ENCODE measurements around the gene KLHL6. TPM values are rescaled to one million over a fixed set of nuclear protein-coding genes. Genes with fewer than 3 reads are reported as not detected.
"Not testable (repeated sequence)": the region's sequence is repeated elsewhere in the genome, so short reads cannot be mapped to it uniquely, and the experiment has no call there.

KLHL6 gene
- total RNA-seq, 1 donor from 2014 or later: 0.41 TPM

DNA sequence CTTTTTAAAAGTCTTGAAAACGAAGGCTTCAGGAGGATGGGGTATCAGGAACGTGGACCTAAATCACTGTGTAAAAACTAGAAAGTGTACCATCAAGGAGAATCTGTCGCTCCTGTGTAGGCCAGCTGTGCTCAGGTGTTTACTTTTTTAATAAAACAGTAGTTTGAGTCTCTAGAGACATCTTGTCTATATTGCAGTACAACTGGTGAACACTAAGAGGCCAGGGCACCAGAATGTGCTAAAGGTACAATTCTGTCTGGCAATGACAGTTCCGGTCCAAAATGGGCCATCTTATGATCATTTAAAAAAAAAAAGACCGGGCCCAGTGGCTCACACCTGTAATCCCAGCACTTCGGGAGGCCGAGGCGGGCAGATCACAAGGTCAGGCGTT is 65.3 kb downstream of the KLHL6 start:
- no peak for DNase-seq (ENCODE audit: low spot score in 2 of 2)
- FAIRE-seq: no peak

DNA sequence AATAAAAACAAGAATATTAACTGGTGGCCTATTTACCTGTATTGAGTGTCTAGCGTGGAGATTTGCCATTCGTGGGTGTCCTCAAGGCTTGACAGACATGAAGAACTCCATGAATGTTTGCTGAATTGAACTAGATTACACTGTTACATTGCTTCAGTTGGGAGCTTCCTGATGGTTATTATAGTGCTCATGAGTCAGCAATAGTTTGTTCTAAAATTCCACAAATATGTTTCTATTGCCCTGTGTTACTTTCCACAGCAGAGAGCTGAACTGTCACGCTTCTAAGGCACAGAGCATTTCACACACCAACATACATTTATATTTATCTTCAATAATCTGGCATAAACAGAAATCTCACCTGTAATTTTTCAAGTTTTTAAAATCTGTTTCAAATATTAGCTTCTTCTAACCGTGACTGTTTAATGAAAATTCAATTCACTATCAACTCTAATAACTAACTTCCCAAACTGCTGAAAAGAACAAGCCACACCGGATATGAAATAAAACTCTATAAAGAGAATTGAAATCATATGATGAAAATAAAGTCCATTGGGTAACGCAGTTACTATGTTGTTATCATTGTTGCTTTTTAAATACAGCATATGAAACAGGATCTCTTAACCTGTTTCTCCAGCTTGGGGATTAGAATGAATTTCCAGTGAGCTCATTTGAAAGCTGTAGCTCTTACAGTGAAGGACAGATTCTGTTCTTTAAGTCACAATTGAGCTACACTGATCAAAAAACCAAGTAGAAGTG is 65.9 kb downstream of the KLHL6 start:
- no peak for DNase-seq (ENCODE audit: low spot score in 2 of 2)
- FAIRE-seq: no peak

DNA sequence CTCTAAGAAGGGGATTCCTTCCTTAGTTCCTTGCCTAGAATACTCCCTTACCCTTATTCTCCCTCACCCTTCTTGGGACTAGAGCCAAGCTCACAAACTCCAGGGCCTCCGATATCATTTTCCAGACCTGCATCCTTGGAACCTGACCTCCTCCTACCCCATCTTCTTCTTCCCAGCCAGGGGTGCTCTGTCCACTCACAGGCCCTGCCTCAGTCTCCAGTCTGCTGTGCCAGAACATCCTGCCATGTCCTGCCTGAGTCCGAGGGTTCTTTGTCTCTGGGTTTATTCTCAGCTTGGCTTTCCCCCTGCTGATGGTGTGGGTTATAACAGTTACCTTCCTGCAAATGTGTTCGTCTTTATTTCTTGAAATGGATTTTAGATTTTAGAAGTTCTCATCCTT is 67.2 kb downstream of the KLHL6 start:
- DNase-seq (ENCODE audit: low spot score in 2 of 2) (no peak), FAIRE-seq (no peak)

DNA sequence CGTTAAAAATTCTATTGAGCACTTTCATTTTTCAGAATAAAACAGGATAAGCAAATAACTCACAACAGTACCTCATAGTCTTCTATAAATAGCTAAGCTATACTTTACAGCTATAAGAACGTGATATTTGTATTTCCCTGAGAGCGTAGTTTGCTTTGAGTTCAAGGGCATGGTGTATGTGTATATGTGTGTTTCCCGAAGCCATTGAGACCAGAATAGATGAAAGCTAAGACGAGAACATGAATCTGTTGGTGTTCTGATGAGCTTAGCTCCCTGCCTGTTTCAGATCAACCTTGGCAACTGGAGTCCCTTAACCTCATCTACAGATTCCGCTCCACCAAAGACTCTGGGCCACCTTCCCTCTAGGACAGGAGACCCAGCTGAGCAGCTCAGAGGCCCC is 67.6 kb downstream of the KLHL6 start:
- no peak for DNase-seq (ENCODE audit: low spot score in 2 of 2)
- FAIRE-seq: no peak

DNA sequence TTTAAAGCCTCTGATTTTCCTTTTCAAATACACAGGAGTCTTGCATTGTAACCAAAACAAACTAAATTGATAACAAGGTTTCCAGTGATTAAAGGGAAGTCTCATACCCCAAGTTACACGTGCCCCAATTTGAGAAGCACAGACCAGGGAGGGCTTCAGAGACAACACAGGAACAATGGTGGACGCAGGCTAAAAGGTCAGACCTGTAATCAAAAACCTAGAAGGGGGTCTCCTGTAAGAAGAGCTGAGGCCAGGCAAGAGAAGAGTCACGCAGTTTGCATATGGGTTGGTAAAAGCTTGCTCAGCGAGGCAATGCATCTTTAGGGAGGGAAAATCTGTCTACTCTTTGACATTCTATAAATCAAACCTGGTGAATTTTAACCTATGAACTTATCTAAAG is 68.5 kb downstream of the KLHL6 start:
- DNase-seq (ENCODE audit: low spot score in 2 of 2) (no peak), FAIRE-seq (no peak)

DNA sequence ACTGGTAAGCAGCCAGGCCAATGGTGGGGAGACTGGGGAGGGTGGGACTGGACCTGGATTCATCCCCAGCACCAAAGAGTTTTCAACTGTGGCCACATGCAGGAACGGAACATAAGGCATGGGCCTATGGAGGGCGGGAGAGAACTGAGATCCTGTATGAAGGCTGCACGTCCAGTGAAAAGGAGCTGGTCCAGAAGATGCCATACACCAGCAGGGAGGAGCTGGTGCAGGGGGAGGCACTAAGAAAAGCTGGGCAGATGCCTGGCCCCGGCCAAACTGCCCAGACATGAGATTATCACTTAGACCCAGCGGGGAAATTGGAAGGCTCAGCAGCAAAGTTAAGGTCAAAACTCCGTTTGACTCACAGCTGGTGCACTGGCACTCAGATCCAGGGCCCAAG is 69.0 kb downstream of the KLHL6 start:
- DNase-seq (ENCODE audit: low spot score in 2 of 2) (no peak), FAIRE-seq (no peak)

DNA sequence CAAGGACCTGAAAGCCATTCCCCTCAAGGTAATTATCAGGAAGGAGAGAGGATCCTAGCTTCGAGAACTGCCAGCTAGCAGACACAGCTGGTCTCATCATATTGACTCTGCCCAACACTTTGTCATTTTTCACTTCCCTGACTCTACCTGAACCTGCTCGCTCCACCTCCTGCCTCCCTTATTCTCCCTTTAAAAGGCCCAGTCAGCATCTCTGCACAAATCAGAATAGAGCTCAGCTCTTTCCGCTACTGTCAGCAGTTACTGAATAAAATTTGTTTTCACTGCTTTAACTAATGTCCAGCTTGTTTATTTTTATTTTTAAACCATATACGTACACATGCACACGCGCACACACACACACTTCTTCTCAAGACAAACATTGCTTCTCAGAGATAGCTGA is 69.9 kb downstream of the KLHL6 start:
- DNase-seq (ENCODE audit: low spot score in 2 of 2): no peak

DNA sequence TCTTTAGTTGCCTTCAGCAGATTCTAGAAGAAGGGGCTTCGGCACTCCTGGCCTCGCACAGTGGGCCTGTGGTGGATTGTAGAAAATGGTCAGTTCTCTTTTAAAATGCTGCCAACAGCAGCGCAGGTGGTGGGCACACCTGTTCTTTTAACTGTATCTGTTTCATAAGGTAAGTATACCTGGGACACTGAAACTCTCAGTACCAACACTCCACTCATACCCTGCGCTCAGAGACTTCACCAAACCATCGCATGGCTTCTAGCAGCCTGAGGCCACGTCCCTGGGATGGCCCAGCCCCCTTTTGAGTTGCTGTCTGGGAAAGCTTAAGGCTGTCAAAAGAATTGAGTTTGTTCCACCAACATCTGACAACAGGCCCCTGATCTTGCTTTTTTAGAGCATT is 70.4 kb downstream of the KLHL6 start:
- DNase-seq (ENCODE audit: low spot score in 2 of 2) (no peak), FAIRE-seq (no peak)

More for the DNA sequence above, 69.9 kb downstream of the KLHL6 start:
- no peak for FAIRE-seq

DNA sequence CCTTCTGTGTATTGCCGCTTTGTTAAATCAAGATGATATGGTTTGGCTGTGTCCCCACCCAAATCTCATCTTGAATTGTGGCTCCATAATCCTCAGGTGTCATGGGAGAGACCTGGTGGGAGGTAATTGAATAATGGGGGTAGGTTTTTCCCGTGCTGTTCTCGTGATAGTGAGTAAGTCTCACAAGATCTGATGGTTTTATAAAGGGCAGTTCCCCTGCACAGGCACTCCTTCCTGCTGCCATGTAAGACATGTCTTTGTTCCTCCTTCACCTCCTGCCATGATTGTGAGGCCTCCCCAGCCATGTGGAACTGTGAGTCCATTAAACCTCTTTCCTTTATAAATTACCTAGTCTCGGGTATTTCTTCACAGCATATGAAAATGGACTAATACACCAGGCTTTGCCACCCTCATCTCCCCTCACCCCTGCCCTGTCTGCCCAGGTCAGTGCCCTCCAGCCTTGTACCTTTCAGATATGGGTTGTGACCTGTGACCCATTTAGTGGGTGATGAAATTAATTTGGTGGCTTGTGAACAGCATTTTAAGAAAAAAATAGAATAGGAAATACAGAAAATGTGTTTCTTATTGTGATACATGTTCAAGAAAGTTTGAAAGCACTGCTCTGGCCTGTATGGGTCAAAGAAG is 71.0 kb downstream of the KLHL6 start:
- no peak for FAIRE-seq
- DNase-seq (ENCODE audit: low spot score in 2 of 2): no peak

DNA sequence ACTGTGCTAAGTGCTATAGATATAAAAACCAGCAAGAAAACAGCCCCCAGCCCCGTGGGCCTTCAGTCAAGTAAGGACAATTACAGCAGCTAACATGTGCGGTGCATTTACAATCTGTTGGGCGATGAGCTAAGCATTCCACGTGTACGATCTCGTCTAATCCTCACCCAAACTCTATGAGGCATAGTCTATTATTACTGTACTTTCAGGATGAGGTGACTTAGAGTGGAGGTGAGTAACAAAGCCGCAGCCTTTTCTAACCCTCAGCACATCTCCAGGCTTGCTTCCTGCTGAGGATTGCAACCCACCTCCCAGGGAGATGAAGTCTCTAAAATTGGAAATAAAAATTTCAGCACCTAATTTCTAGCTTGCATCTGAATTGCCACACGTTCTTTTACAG is 73.9 kb downstream of the KLHL6 start:
- DNase-seq (ENCODE audit: low spot score in 2 of 2): no peak
- no peak for FAIRE-seq

DNA sequence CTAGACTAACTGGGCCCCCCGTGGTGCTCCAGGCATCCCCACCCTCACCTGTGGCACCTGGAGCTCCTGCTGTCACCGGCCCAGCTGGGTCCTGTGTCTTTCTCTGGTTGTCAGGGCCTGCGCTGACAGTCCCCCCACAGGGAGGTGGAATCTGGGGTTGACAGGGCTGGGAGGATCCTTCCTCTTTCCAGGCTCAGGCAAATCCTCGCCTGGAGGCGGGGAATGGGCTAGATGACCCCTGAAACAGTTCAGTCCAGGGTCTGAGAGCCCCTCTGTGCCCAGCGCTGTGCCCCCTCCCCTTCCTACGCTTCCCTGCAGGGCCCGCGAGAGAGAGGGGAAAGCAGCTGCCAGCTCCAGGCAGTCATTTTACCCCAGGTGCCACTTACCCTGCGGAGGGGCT is 77.0 kb downstream of the KLHL6 start:
- no peak for FAIRE-seq
- DNase-seq (ENCODE audit: low spot score in 2 of 2): no peak

DNA sequence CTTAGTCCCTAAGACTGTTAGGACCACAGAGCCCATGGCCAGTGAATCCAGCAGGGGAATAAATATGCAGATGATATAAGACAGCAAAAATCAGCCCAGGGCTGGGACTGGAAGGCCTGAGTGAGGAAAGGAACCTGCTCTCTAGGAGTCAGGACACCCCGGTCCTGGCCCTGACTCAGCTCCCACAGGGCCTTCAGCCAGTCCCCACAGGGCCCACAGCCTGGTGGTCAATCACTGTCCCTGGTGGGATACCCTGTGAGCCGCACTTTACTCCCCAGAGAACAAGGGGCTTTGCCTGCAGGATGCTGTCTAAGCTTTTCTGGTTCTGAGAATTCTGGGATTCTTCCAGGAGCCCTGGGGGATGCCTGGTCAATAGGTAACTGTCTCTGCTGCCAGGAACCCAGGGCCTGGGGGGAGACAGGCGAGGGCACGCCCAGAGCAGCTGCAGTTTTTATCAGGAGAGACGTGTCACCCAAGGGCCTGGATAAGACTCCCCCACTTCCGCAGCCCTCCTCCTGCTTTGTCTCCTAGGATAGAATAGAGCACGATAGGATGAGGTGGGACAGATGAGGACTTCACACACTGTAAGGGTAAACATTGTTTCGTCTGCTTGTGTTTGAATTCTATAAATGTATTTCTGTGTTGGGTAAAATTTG is 77.6 kb downstream of the KLHL6 start:
- FAIRE-seq (no peak), DNase-seq (ENCODE audit: low spot score in 2 of 2) (no peak)

DNA sequence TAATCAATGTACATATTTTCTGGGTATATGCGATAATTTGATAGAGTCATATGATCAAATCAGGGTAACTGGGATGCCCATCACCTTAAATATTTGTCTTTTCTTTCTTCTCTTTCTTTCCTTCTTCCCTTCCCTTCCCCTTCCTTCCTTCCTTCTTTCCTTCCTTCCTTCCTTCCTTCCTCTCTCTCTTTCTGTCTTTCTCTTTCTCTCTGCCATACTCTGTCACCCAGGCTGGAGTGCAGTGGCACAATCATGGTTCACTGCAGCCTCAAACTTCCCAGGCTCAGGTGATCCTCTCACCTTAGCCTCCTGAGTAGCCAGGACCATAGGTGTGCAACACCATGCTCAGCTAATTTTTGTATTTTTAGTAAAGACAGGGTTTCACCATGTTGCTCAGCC is 79.7 kb downstream of the KLHL6 start:
- not testable (repeated sequence) for FAIRE-seq; DNase-seq (ENCODE audit: low spot score in 2 of 2)

DNA sequence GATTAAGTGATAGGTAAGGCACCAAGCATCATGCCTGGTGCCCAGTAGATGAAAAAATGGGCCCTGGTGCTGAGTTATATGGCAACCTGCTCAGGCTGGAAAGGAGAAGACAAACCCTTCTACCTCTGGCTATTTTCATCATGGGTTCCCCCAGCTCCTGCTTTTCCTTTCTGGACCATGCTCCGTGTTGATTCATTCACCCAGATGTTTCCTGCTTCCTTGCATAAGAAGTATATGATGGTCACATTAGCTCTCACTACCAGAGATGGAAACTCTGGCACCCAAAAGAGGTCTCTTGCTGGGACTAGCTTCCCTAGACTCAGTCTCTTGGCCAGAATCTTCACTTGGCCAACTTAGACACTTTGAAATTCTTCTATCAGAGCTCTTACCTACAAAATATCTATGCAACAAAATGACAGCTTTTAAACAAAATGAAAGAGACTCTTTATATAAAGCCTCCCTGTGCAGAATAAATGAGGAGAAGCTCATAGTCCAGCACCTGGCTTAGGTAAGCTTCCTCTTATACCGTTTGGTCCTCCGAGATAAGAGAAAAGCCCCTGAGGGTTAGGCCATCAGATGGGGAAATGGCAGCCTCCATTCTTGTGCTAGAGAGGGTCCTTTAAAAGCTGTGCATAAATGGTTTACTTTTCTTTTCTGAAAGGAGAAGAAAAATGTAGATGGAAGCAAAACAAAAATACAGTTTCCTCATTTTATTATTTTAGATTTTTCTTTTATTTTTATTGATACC is 80.3 kb downstream of the KLHL6 start:
- FAIRE-seq (no peak), DNase-seq (ENCODE audit: low spot score in 2 of 2) (no peak)

DNA sequence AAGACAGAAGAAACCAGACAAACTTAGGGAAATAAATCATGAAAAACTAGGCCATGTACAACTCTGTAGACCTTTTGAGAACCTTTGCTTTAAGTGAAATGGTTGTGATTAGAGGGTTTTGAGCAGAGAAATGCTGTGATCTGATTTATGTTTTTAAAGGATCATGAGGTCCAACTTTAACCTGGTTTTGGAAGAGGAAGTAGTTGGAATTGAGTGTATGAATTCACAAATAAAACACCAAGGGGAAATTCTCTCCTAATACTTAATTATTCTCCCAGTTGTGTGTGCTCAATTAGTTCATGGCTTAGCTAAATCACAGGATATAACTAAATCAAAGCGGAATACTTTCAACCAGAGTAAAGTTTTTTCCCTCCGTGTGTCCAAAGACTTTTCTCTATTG is 81.5 kb downstream of the KLHL6 start:
- no peak for DNase-seq (ENCODE audit: low spot score in 2 of 2)
- FAIRE-seq: no peak

DNA sequence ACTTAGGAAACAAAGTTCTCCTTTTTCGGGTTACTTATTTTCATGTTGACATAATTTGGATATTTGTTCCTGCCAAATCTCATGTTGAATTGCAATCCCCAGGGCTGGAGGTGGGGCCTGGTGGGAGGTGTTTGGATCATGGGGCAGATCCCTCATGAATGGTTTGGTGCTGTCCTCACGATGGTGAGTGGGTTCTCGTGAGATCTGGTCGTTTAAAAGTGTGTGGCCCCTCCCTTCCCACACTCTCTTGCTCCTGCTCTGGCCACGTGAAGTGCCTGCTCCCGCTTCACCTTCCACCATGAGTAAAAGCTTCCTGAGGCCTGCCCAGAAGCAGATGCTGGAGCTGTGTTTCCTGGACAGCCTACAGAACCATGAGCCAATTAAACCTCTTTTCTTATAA is 83.4 kb downstream of the KLHL6 start:
- no peak for DNase-seq (ENCODE audit: low spot score in 2 of 2)
- no peak for FAIRE-seq

DNA sequence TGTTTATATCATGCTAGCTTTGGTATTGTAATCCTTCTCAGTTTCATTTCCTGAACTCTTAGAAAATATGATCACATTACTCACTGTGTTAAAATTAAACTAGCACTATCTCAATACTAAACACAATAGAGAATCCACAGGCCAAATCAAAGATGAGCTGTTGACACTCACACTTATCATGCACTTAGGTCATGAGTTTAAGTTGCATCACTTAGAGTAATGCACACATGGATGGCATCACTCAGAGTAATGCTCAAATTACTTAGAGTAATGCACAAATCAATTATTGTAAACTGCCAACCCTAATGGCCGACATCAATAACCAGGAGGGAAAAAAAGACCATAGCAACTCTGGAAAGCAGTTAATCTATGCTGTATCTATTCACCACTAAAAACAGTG is 87.1 kb downstream of the KLHL6 start:
- FAIRE-seq (no peak), DNase-seq (ENCODE audit: low spot score in 2 of 2) (no peak)

DNA sequence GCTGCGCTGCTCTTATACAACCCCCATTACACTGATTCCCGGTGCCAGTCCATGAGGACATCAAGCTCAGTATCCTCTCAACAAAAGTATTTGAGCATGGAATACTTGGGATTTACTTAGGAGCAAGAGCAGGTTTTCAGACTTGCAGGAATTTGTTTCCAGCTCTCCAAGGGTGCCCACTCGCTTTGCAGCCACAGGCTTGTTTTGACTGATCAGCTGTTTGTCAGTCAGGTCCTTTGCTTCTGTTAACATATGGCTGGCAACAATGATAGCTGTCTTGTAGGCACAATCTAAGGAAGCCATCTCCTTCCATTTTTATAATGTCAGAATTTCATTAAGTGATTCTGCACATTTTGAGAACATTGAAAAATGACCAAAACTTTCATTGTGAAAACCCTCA is 88.9 kb downstream of the KLHL6 start:
- FAIRE-seq (no peak), DNase-seq (ENCODE audit: low spot score in 2 of 2) (no peak)

DNA sequence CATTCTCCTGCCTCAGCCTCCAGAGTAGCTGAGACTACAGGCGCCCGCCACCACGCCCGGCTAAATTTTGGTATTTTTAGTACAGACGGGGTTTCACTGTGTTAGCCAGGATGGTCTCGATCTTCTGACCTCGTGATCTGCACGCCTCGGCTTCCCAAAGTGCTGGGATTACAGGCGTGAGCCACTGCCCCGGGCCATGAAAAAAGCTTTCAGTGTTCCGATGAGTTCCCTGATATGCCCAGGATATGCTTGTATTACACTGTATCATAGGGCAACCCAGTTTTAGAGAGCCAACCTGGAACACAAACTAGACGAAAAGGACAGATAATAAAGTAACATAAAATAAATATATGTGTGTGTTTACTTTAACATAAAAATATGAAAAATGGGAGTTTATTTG is 89.8 kb downstream of the KLHL6 start:
- DNase-seq (ENCODE audit: low spot score in 2 of 2); FAIRE-seq: not testable (repeated sequence)

DNA sequence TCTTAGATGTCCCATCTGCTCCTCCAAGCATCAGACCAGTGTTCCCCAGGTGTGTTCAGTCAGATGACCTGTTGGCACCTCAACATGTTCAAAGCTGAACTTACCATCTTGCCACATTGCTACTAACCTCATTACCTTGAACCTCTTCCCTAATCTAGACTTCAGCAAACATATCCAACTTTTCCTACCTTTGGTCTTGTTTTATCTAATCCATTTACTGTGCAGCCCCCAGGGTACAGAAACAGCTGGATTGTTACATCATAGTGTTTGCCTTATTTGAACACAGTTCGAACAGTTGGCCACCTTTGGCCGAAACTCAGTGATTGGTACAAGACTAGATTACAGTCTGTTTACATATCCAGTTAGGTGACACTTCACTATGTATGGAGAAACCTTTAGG is 91.0 kb downstream of the KLHL6 start:
- DNase-seq (ENCODE audit: low spot score in 2 of 2) (no peak), FAIRE-seq (no peak)
